AG04450 (cell line): Measurements from ENCODE around the gene STK11IP. TPM values are rescaled to one million over a fixed set of nuclear protein-coding genes. Genes with fewer than 3 reads are reported as not detected.

ENCODE experiments used
- CTCF ChIA-PET: fragments of 300-600, 350-600 bp; formaldehyde crosslinking; extraction: SDS; loops from one replicate; lab custom pipeline; 2022; ENCODE audit warnings: antibody characterized with exemption, inconsistent platforms; lab: Charles Lee
- POLR2A ChIA-PET: fragments of 350-600 bp; formaldehyde crosslinking; extraction: SDS; loops from one replicate; lab custom pipeline; 2021; ENCODE audit warnings: antibody characterized with exemption, inconsistent platforms; lab: Yijun Ruan, JAX
- DNase-seq: peaks from one replicate; pipeline ENCODE4 v3.0.0-alpha.2; 2011; ENCODE audit warnings: low read depth, low spot score
- H3K27ac ChIP-seq: one replicate; pipeline ENCODE4 v1.5.1; 2012; ENCODE audit warnings: low read depth, low read length, control low read depth
- H3K27me3 ChIP-seq: one replicate; pipeline ENCODE4 v1.6.0; 2012; ENCODE audit warnings: low read length; ENCODE audit not compliant: control insufficient read depth, insufficient read depth
- H3K4me3 ChIP-seq: 2 replicates; pipeline ENCODE4 v1.5.1; 2011; ENCODE audit warnings: mild to moderate bottlenecking, low read depth, low read length, control low read depth
- H3K9me3 ChIP-seq: 2 replicates; pipeline ENCODE4 v1.5.1; 2012; ENCODE audit warnings: low read length; ENCODE audit not compliant: control insufficient read depth, insufficient read depth
- polyA plus RNA-seq: library from polyadenylated mRNA; depleted of rRNA; stranded (reverse); fragments of >200 nt; gene quantifications from 2 replicates; pipeline ENCODE4 v1.2.3, GENCODE V29; 2011
- TF ChIP-seq, protein P1 (sequence below): IDR thresholded peaks from 2 replicates; pipeline ENCODE4 v1.5.1; 2011; ENCODE audit warnings: low read depth, low read length, control low read depth, inconsistent platforms

The STK11IP gene
- polyA plus RNA-seq, 1 experiment: 7.7 TPM

- CTCF ChIA-PET: interaction anchor here (1.6 to 2.4 kb wide), 3 partner anchors 8 to 150 kb away, joined by 4 to 17 read pairs (median 5); no protein-coding TSS in a partner anchor
- peak; percentile 37 for DNase-seq
- Histone ChIP-seq H3K9me3 (no peaks in the 10 kb centered on the region; the same call in 1 of the 2 replicates), H3K27me3 (peaks cover 4% of the 10 kb centered on the region), H3K27ac (no peak overlapping the region), H3K4me3 (peak overlapping the region; percentile 69)
- TF ChIP-seq, protein P1, sequence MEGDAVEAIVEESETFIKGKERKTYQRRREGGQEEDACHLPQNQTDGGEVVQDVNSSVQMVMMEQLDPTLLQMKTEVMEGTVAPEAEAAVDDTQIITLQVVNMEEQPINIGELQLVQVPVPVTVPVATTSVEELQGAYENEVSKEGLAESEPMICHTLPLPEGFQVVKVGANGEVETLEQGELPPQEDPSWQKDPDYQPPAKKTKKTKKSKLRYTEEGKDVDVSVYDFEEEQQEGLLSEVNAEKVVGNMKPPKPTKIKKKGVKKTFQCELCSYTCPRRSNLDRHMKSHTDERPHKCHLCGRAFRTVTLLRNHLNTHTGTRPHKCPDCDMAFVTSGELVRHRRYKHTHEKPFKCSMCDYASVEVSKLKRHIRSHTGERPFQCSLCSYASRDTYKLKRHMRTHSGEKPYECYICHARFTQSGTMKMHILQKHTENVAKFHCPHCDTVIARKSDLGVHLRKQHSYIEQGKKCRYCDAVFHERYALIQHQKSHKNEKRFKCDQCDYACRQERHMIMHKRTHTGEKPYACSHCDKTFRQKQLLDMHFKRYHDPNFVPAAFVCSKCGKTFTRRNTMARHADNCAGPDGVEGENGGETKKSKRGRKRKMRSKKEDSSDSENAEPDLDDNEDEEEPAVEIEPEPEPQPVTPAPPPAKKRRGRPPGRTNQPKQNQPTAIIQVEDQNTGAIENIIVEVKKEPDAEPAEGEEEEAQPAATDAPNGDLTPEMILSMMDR: no peak
- POLR2A ChIA-PET: interaction anchor here (0.6 to 1.6 kb wide), 5 partner anchors 8 to 19 kb away, joined by 3 to 7 read pairs (median 3); partner anchors contain the start of genes CHPF, OBSL1 and TMEM198
Observed at GRCh38 chr2:219552382-219553167, 45.1 kb upstream of the STK11IP start.

- ChIA-PET POLR2A (interaction anchor here (1.1 to 1.6 kb wide), 3 partner anchors 8 to 9 kb away, joined by 3 to 7 read pairs (median 4); partner anchors contain the start of genes CHPF and TMEM198), CTCF (interaction anchor here (1.6 kb wide), 2 partner anchors 12 to 151 kb away, joined by 4 to 5 read pairs; no protein-coding TSS in a partner anchor)
- no peaks in the 10 kb centered on the region; the same call in 1 of the 2 replicates for H3K9me3 ChIP-seq
- no peak for DNase-seq
- TF ChIP-seq, protein P1: no peak
- H3K27ac ChIP-seq: no peak overlapping the region
- peak overlapping the region; percentile 69 for H3K4me3 ChIP-seq
- H3K27me3 ChIP-seq: peaks cover 8% of the 10 kb centered on the region
Observed at GRCh38 chr2:219553168-219553417, 44.6 kb upstream of the STK11IP start.

DNA sequence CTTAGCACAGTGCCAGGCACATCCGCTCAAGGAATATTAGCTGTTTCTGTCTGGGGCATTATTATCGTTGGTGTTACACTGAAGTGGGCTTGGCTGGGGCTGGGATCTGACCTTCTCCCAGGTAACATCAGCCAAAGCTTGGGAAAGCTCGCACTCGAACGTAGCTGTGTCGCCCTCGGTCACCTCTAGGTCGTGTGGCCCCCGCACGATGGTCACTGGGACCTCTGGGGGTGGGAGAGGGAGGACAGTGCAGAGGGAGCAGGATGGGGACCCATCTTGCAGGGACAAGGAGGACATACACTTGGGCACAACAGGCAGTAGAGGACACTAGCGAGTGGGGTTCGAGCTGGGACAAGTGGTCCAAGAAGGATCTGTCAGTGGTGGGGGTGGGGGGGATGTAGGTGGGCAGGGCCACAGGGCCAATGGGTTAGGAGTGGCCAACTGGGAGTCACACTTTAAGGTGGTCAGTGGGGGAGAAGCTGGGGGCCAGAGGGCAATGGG is 44.1 kb upstream of the STK11IP start:
- CTCF ChIA-PET: interaction anchor here (1.6 kb wide), 1 partner anchor 12 kb away, joined by 5 read pairs; no protein-coding TSS in a partner anchor
- POLR2A ChIA-PET: interaction anchor here (0.5 kb wide), 1 partner anchor 16 kb away, joined by 8 read pairs; no protein-coding TSS in a partner anchor
- no peak overlapping the region for H3K4me3 ChIP-seq
- TF ChIP-seq, protein P1: no peak
- peaks cover 9% of the 10 kb centered on the region for H3K27me3 ChIP-seq
- H3K27ac ChIP-seq: no peak overlapping the region
- H3K9me3 ChIP-seq: no peaks in the 10 kb centered on the region; the same call in 1 of the 2 replicates
- no peak for DNase-seq

DNA sequence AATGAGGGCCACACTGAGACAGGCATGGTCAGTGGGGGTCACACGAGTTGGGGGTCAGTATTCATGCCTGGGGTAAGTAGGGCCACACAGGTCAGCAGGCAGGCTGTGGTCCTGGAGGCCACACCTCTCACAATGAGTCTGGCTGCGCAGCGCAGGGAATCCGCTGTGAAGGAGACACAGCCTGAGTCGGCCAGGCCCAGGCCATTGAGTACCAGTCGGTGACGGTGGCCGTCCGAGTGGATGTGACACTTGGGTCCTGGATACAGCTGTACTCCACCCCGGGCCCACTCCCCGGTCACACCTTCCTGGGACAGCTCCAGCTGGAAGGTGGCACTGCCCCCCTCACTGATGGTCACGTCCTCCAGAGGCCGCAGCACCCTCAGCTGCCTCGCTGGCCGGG is 43.3 kb upstream of the STK11IP start:
- Histone ChIP-seq H3K9me3 (peaks cover 3% of the 10 kb centered on the region; the same call in 1 of the 2 replicates), H3K27me3 (peaks cover 9% of the 10 kb centered on the region), H3K27ac (no peak overlapping the region), H3K4me3 (no peak overlapping the region)
- CTCF ChIA-PET: interaction anchor here (0.7 kb wide), 1 partner anchor 136 kb away, joined by 3 read pairs; no protein-coding TSS in a partner anchor
- TF ChIP-seq, protein P1: no peak
- DNase-seq: no peak
- POLR2A ChIA-PET: no interaction called here

- no peak overlapping the region for H3K4me3 ChIP-seq
- peaks cover 4% of the 10 kb centered on the region; the same call in 1 of the 2 replicates for H3K9me3 ChIP-seq
- POLR2A ChIA-PET: no interaction called here
- TF ChIP-seq, protein P1: no peak
- H3K27me3 ChIP-seq: peaks cover 9% of the 10 kb centered on the region
- DNase-seq: no peak
- no peak overlapping the region for H3K27ac ChIP-seq
- CTCF ChIA-PET: no interaction called here
Observed at GRCh38 chr2:219555956-219556355, 41.7 kb upstream of the STK11IP start.
